Chondrocyte (in vitro differentiated cells): Measurements from ENCODE around the gene CDA. TPM values are rescaled to one million over a fixed set of nuclear protein-coding genes. Genes with fewer than 3 reads are reported as not detected.

ENCODE experiments used
- DNase-seq: peaks from one replicate; pipeline ENCODE4 v3.0.0; 2021; ENCODE audit warnings: mixed read lengths, low spot score
- H3K27ac Mint-ChIP-seq: one replicate; pipeline ENCODE4 v1.8.0; 2021; ENCODE audit warnings: mild to moderate bottlenecking, moderate library complexity, mixed read lengths; ENCODE audit not compliant: unreplicated experiment
- H3K27me3 Mint-ChIP-seq: 2 replicates; pipeline ENCODE4 v1.8.0; 2021; ENCODE audit warnings: low read depth, mixed read lengths
- H3K36me3 Mint-ChIP-seq: 2 replicates; pipeline ENCODE4 v1.8.0; 2021; ENCODE audit warnings: low read depth, mixed read lengths
- H3K4me1 Mint-ChIP-seq: 2 replicates; pipeline ENCODE4 v1.8.0; 2021; ENCODE audit warnings: low read depth, mild to moderate bottlenecking, mixed read lengths
- H3K4me3 Mint-ChIP-seq: one replicate; pipeline ENCODE4 v1.8.0; 2021; ENCODE audit warnings: mild to moderate bottlenecking, moderate library complexity, mixed read lengths; ENCODE audit not compliant: unreplicated experiment
- H3K9me3 Mint-ChIP-seq: 2 replicates; pipeline ENCODE4 v1.8.0; 2021; ENCODE audit warnings: low read depth, mixed read lengths
- total RNA-seq: library from RNA; stranded (reverse); gene quantifications from 3 replicates; pipeline ENCODE4 v1.2.1, GENCODE V29; 2021
- TF ChIP-seq, protein P1 (sequence below): fragments of 200-600 bp; sonication (generic); IDR thresholded peaks from 2 replicates; pipeline ENCODE4 v1.5.0; 2021; ENCODE audit warnings: antibody characterized with exemption, mild to moderate bottlenecking, moderate library complexity

CDA gene
- total RNA-seq, 1 donor from 2014 or later: not detected

DNA sequence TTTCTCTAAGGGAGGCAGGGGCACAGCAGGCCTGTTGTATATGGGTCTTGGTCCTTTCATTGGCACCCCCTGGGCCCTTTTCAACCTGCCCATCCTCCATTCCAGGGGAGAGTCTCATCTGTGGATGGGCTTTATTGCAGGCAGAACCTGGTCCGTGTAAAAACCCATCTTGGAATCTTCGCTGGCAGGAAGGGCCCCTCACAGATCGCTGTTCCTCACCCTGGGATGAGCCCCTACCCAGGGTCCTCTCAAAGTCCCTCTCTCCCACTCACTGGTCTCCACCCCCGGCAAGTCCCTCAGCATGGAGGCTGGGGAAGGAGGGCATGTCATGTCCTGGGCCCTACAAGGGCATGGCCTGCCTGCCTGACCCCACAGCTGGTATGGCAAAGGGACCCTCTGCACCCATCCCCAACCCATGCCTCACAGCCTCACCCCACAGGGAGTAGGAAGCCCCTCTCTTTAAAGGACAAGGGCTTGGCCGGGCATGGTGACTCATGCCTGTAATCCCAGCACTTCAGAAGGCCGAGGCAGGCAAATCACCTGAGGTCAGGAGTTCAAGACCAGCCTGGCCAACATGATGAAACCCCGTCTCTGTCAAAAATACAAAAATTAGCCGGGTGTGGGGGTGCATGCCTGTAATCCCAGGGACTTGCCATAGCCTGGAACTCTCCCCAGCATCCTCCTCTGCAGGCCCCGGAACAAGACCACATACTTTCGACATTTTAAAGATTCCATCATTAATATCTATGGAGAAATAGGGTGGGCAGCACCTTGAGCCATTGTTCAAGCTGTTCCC, 13.2 kb upstream of the CDA start:
- Mint-ChIP-seq H3K27me3 (peaks cover 22% of the 10 kb centered on the region), H3K27ac (no peak overlapping the region), H3K4me3 (no peak overlapping the region), H3K36me3 (peaks cover 3% of the 10 kb centered on the region), H3K9me3 (peaks cover 4% of the 10 kb centered on the region), H3K4me1 (no peaks in the 10 kb centered on the region)
- TF ChIP-seq, protein P1, sequence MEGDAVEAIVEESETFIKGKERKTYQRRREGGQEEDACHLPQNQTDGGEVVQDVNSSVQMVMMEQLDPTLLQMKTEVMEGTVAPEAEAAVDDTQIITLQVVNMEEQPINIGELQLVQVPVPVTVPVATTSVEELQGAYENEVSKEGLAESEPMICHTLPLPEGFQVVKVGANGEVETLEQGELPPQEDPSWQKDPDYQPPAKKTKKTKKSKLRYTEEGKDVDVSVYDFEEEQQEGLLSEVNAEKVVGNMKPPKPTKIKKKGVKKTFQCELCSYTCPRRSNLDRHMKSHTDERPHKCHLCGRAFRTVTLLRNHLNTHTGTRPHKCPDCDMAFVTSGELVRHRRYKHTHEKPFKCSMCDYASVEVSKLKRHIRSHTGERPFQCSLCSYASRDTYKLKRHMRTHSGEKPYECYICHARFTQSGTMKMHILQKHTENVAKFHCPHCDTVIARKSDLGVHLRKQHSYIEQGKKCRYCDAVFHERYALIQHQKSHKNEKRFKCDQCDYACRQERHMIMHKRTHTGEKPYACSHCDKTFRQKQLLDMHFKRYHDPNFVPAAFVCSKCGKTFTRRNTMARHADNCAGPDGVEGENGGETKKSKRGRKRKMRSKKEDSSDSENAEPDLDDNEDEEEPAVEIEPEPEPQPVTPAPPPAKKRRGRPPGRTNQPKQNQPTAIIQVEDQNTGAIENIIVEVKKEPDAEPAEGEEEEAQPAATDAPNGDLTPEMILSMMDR: no peak
- DNase-seq: no peak

DNA sequence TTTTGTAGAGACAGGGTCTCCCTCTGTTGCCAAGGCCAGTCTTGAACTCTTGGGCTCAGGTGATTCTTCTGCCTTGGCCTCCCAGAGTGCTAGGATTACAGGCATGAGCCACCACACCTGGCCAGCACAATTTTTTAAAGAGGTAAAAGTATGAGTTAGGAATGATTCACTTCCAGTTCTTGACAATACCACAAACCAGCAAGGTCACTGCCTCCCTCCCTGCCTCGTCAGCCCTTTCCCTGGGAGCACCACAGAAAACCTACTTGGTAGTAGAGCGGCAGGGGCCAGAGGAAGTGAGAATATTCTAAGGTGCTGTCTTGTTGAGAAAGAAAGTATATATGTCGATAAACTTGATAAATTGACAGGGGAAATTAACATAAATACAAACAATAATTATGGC, 10.8 kb upstream of the CDA start:
- Mint-ChIP-seq H3K27me3 (peaks cover 18% of the 10 kb centered on the region), H3K9me3 (no peaks in the 10 kb centered on the region), H3K27ac (no peak overlapping the region), H3K4me1 (no peaks in the 10 kb centered on the region), H3K4me3 (no peak overlapping the region), H3K36me3 (no peaks in the 10 kb centered on the region)
- DNase-seq: no peak
- TF ChIP-seq, protein P1: no peak

DNA sequence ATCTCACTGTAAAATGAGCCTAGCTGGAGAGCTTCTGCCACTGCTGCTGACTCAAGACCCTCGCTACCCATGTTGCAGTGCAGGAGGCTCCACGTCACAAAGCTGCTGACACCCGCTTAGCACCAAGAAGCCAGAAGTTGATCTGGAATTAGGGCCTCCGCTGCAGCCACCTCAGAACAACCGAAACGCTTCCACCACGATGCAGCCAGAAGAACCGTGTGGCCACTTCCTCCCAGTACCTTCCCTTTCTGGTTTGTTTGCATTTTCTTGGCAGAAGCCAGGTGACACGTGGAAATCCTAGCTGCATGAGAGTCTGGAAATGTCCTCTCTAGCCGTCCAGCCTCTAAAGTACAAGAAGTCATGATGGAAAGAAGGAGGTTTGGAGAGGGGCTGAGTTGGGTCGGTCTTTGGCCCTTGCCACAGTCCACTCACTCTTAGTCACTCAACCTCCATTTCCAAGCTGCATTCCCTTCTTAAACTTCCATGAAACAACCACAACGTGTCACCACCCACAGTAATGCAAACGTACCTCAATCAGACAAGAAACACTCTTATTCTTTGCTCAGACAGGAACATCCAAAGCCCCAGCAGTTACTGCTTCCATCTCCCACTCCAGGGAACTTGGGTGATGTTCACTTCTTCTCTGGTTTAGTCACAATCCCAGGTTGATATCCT, 10.0 kb upstream of the CDA start:
- no peak for DNase-seq
- no peak overlapping the region for H3K27ac Mint-ChIP-seq
- peaks cover 11% of the 10 kb centered on the region for H3K27me3 Mint-ChIP-seq
- H3K4me1 Mint-ChIP-seq: no peaks in the 10 kb centered on the region
- TF ChIP-seq, protein P1: no peak
- no peaks in the 10 kb centered on the region for H3K9me3 Mint-ChIP-seq
- H3K4me3 Mint-ChIP-seq: no peak overlapping the region
- no peaks in the 10 kb centered on the region for H3K36me3 Mint-ChIP-seq

DNA sequence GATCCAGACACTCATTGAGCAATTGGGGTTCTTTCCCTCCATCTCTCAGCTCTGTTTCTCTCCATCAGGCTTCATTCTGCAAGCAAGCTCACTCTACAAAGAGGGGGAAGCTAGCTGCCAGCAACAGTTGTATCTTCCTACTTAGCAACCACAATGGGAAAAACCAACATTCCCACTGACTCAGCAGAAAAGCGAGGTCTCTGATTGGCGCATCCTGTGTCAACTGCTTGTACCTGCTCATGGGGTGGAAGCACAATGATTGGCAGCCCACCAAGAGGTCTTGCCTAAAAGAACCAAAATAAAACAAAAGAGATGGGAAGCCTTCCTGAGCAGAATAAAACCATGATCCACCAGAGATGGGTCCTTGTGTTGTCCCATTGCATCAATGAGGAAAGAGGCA, 4.0 kb upstream of the CDA start:
- Mint-ChIP-seq H3K4me1 (peaks cover 3% of the 10 kb centered on the region), H3K27ac (no peak overlapping the region), H3K27me3 (peaks cover 19% of the 10 kb centered on the region), H3K9me3 (no peaks in the 10 kb centered on the region), H3K36me3 (no peaks in the 10 kb centered on the region), H3K4me3 (no peak overlapping the region)
- no peak for DNase-seq
- TF ChIP-seq, protein P1: no peak

DNA sequence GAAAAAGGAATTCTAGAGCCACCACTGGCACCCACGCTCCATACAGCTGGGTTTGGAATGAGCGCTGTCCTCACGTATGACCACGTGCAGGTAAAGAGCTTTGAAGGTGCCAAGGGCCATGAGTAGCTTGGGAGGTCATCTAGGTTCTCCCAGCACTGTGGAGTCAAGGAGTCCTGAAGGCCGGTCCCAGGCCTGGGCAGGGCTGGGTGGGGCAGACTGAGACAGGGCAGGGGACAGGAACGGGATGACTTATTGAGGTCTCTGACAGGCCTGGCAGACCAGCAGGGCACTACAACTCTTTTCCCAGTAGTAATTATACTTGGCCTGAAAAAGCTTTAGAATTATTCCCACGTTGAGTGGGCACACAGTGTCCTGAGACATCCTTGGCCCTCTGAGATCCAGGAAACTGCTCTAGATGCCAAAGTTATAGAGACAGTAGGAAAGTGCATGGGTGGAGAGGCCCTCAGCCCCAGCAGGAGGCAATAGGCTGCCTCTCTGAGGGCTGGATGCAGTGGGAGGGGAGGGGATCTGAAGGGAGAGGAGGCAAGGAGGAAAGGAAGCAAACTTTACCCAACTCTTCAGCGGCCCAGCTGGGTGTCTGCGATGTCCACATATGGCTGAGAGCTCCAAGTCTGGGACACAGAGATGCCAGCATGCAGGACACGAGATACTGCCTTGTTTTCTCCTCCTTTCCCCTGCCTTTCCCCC, 1.8 kb upstream of the CDA start:
- peaks cover 31% of the 10 kb centered on the region for H3K27me3 Mint-ChIP-seq
- peaks cover 3% of the 10 kb centered on the region for H3K4me1 Mint-ChIP-seq
- H3K36me3 Mint-ChIP-seq: no peaks in the 10 kb centered on the region
- TF ChIP-seq, protein P1: no peak
- no peak for DNase-seq
- H3K27ac Mint-ChIP-seq: no peak overlapping the region
- H3K9me3 Mint-ChIP-seq: no peaks in the 10 kb centered on the region
- no peak overlapping the region for H3K4me3 Mint-ChIP-seq
